ENCODE data around the gene SKA2.

DNA sequence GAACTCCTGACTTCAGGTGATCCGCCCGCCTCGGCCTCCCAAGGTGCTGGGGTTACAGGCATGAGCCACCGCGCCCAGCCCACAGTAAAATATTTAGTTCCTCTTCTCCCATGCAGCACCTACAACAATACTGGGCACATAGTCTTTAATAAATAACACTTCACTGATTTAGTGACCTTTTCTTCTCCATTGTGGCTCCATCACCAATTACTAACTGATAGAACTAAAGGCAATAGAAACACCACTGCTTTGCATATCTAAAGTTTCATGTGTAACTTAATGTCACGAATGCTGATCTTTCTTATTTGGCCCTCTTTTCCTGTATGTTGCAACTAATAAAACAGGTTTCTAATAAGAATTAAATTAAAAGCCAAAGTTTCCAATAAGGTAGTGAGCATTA lies 87.2 kb downstream of the SKA2 start:
- TF ChIP-seq, protein P1, sequence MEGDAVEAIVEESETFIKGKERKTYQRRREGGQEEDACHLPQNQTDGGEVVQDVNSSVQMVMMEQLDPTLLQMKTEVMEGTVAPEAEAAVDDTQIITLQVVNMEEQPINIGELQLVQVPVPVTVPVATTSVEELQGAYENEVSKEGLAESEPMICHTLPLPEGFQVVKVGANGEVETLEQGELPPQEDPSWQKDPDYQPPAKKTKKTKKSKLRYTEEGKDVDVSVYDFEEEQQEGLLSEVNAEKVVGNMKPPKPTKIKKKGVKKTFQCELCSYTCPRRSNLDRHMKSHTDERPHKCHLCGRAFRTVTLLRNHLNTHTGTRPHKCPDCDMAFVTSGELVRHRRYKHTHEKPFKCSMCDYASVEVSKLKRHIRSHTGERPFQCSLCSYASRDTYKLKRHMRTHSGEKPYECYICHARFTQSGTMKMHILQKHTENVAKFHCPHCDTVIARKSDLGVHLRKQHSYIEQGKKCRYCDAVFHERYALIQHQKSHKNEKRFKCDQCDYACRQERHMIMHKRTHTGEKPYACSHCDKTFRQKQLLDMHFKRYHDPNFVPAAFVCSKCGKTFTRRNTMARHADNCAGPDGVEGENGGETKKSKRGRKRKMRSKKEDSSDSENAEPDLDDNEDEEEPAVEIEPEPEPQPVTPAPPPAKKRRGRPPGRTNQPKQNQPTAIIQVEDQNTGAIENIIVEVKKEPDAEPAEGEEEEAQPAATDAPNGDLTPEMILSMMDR (IDR thresholded peaks at IDR 0.05): no peak
- no peak for TF ChIP-seq POLR2A (IDR thresholded peaks at IDR 0.05)

Measured in right lobe of liver (tissue), 4 donors.